HepG2 (cell line): ENCODE measurements around the gene ST6GALNAC3. TPM values are rescaled to one million over a fixed set of nuclear protein-coding genes. Genes with fewer than 3 reads are reported as not detected.

Source experiments
- ATAC-seq: fragments of 200-7000 bp; cut with Tn5 transposase; 3 replicates; pipeline ENCODE4 v1.9.1; 2020; ENCODE audit warnings: mild to moderate bottlenecking, moderate library complexity
- BruUV-seq: library from RNA; stranded (reverse); fragments of 400-500 nt; replicated peaks from 2 replicates; lab custom pipeline; 2021; lab: Mats Ljungman, UMichigan
- CTCF ChIA-PET: fragments of 300-600 bp; formaldehyde crosslinking; extraction: SDS; loops from one replicate; lab custom pipeline; 2021; ENCODE audit warnings: low total read pairs, inconsistent platforms, low intra/inter-chr PET ratio; lab: Yijun Ruan, JAX
- POLR2A ChIA-PET: fragments of 350-600 bp; sonication (Branson Sonifier 250); formaldehyde crosslinking; loops from one replicate; lab custom pipeline; 2020; ENCODE audit warnings: antibody characterized with exemption, inconsistent platforms; lab: Yijun Ruan, JAX
- DNase-seq: peaks from one replicate; pipeline ENCODE4 v3.0.0-alpha.2; 2015; ENCODE audit warnings: low spot score
- FAIRE-seq: peaks from 3 replicates; lab custom pipeline; 2011; peaks lifted over from hg19 to GRCh38; lab: Jason Lieb, UNC
- H2AFZ ChIP-seq: one replicate; pipeline ENCODE4 v1.6.1; 2011; ENCODE audit warnings: low read length, inconsistent platforms
- H3K27ac ChIP-seq: fragments of 300-600 bp; 3 replicates; pipeline ENCODE4 v1.8.0; 2011; ENCODE audit warnings: mixed run types, mild to moderate bottlenecking, mixed read lengths, low read length, inconsistent platforms; ENCODE audit not compliant: insufficient read depth; ENCODE audit errors: extremely low read length
- H3K27me3 ChIP-seq, 2 experiments: fragments of 200-600 bp in 1 of 2; 2 replicates in 1 of 2; 3 replicates in 1 of 2; pipeline versions ENCODE4 v1.6.0 to v1.8.0; 2011; ENCODE audit warnings: low read length in 2 of 2, mild to moderate bottlenecking in 2 of 2, moderate library complexity in 2 of 2, inconsistent platforms in 1 of 2; ENCODE audit not compliant: insufficient read depth in 2 of 2, control insufficient read depth in 1 of 2
- H3K36me3 ChIP-seq, 2 experiments: fragments of 200-600 bp in 1 of 2; replicated peaks in 1 of 2; 2 replicates in 1 of 2; 3 replicates in 1 of 2; pipeline versions ENCODE4 v1.5.1 to v1.8.0; 2011; ENCODE audit warnings: low read length in 2 of 2, inconsistent platforms in 1 of 2; ENCODE audit not compliant: insufficient read depth in 2 of 2, control insufficient read depth in 1 of 2
- H3K4me1 ChIP-seq: 2 replicates; pipeline ENCODE4 v1.5.1; 2012; ENCODE audit warnings: low read length, inconsistent platforms; ENCODE audit not compliant: insufficient read depth
- H3K4me2 ChIP-seq: 2 replicates; pipeline ENCODE4 v1.6.0; 2011; ENCODE audit warnings: low read depth, low read length, inconsistent platforms
- H3K4me3 ChIP-seq, 3 experiments: fragments of 200-600 bp in 1 of 3; sonication (generic), shearing (Covaris generic) in 1 of 3; replicated peaks in 1 of 3; 2 replicates each; pipeline ENCODE4 v1.5.1; 2011 to 2016; ENCODE audit warnings: low read length in 3 of 3, inconsistent platforms in 2 of 3, low read depth in 2 of 3, mild to moderate bottlenecking in 2 of 3, control low read depth in 1 of 3, mixed read lengths in 1 of 3; ENCODE audit not compliant: insufficient read depth in 1 of 3
- H3K79me2 ChIP-seq: one replicate; pipeline ENCODE4 v1.6.1; 2011; ENCODE audit warnings: low read length, inconsistent platforms; ENCODE audit not compliant: insufficient read depth
- H3K9ac ChIP-seq: 2 replicates; pipeline ENCODE4 v1.6.0; 2011; ENCODE audit warnings: mild to moderate bottlenecking, low read depth, low read length, inconsistent platforms; ENCODE audit not compliant: insufficient read depth
- H3K9me3 ChIP-seq: 2 replicates; pipeline ENCODE4 v1.5.1; 2012; ENCODE audit warnings: mild to moderate bottlenecking, low read length
- H4K20me1 ChIP-seq: 2 replicates; pipeline ENCODE4 v1.6.0; 2011; ENCODE audit warnings: inconsistent platforms, mild to moderate bottlenecking, low read length, moderate library complexity; ENCODE audit not compliant: insufficient read depth
- FOXA3 ChIP-seq: IDR thresholded peaks from 2 replicates; pipeline ENCODE4 v1.6.1; 2016; ENCODE audit warnings: missing genetic modification reagents, missing compliant biosample characterization
- HNRNPUL1 ChIP-seq: fragments of 200-400 bp; formaldehyde crosslinking; IDR thresholded peaks from 2 replicates; pipeline ENCODE4 v1.6.1; 2017; ENCODE audit warnings: low read depth, mild to moderate bottlenecking, low read length, moderate library complexity
- HOXA9 ChIP-seq: sonication (generic); formaldehyde crosslinking; IDR thresholded peaks from 2 replicates; pipeline ENCODE4 v1.8.1; 2022; ENCODE audit warnings: missing genetic modification reagents, mild to moderate bottlenecking, moderate library complexity, borderline replicate concordance
- ISL2 ChIP-seq: sonication (generic); formaldehyde crosslinking; IDR thresholded peaks from 2 replicates; pipeline ENCODE4 v1.5.0; 2020; ENCODE audit warnings: missing genetic modification reagents
- MEIS2 ChIP-seq: sonication (generic); formaldehyde crosslinking; IDR thresholded peaks from 2 replicates; pipeline ENCODE4 v1.9.0; 2021; ENCODE audit warnings: mild to moderate bottlenecking, missing genetic modification reagents
- POLR2AphosphoS2 ChIP-seq: IDR thresholded peaks from 2 replicates; pipeline ENCODE4 v1.6.1; 2011; ENCODE audit warnings: low read depth, low read length, improper control_type of control experiment
- RELA ChIP-seq: sonication (generic); formaldehyde crosslinking; IDR thresholded peaks from 2 replicates; pipeline ENCODE4 v1.4.0; 2020; ENCODE audit warnings: missing genetic modification reagents
- STAT6 ChIP-seq: sonication (generic); formaldehyde crosslinking; IDR thresholded peaks from 2 replicates; pipeline ENCODE4 v1.4.0; 2020; ENCODE audit warnings: missing genetic modification reagents, mild to moderate bottlenecking, borderline replicate concordance
- ZMYM2 ChIP-seq: sonication (generic); formaldehyde crosslinking; IDR thresholded peaks from 2 replicates; pipeline ENCODE4 v1.8.0; 2022; ENCODE audit warnings: mild to moderate bottlenecking, missing genetic modification reagents
- ZNF768 ChIP-seq: sonication (generic); formaldehyde crosslinking; IDR thresholded peaks from 2 replicates; pipeline ENCODE4 v1.4.0; 2020; ENCODE audit warnings: missing genetic modification reagents
- WGBS: methylation state at CpG from one replicate; pipeline ENCODE4 v1.1.6; 2017; ENCODE audit warnings: low lambda C conversion rate; 5-methylcytosine and 5-hydroxymethylcytosine counted together
- in situ Hi-C: cut with HindIII; loops from 2 replicates; pipeline ENCODE4 v1.10.0; 2017; ENCODE audit warnings: low pct_unique_long_range_greater_than_20kb; ENCODE audit not compliant: extremely low pct_ligation_motif_present
- intact Hi-C: fragments of 100-400 bp; cut with micrococcal nuclease; formaldehyde crosslinking; loops from one replicate; pipeline ENCODE4 v1.10.0; 2022; ENCODE audit not compliant: unreplicated experiment
- polyA plus RNA-seq, 8 experiments: library from polyadenylated mRNA; depleted of rRNA in 3 of 8; stranded (reverse) in 7 of 8; unstranded in 1 of 8; fragments of >200 nt; fragmentation: Illumina TruSeq in 4 of 8; extraction: Trizol in 4 of 8; gene quantifications; 2 replicates each; pipeline versions ENCODE4 v1.2.1 to v1.2.3, GENCODE V29; 2011 to 2016; ENCODE audit warnings: low read depth in 4 of 8, missing spikeins in 1 of 8, mixed read lengths in 1 of 8; ENCODE audit not compliant: insufficient read depth in 1 of 8
- total RNA-seq, 5 experiments: library from RNA; depleted of rRNA; stranded (reverse); fragments of >200 nt; fragmentation: Illumina TruSeq; extraction: Trizol; gene quantifications; 2 replicates each; pipeline ENCODE4 v1.2.3, GENCODE V29; 2016; ENCODE audit warnings: low read depth in 1 of 5

ST6GALNAC3 gene
- total and polyA plus RNA-seq, 2 of the 13 experiments (the other 11 are each of a cell fraction or from before 2014, with no cell fraction given), result not detected

GRCh38 chr1:76232666-76233065 lies 158.1 kb downstream of the ST6GALNAC3 start:
- FAIRE-seq (no peak), ATAC-seq (no peak)
- H3K27me3 ChIP-seq, result no peaks in the 10 kb centered on the region; a peak in 1 of 5 replicates
- H3K4me3 ChIP-seq, result no peak overlapping the region
- 5% methylated on average over 4 of the region's 4 CpGs for WGBS
- POLR2A ChIA-PET, result no interaction called here
- H4K20me1 ChIP-seq, result no peaks in the 10 kb centered on the region
- H3K9me3 ChIP-seq, result no peaks in the 10 kb centered on the region
- H3K9ac ChIP-seq, result no peak overlapping the region
- H3K4me1 ChIP-seq, result no peaks in the 10 kb centered on the region
- H2AFZ ChIP-seq, result no peak overlapping the region
- in situ Hi-C loops (no loop called here), intact Hi-C loops (no loop called here)
- H3K27ac ChIP-seq, result no peak overlapping the region
- H3K4me2 ChIP-seq, result no peak overlapping the region
- BruUV-seq, result no TSS peak
- no peaks in the 10 kb centered on the region for H3K79me2 ChIP-seq
- H3K36me3 ChIP-seq, result no peaks in the 10 kb centered on the region
- TF ChIP-seq MEIS2, result no peak
- TF ChIP-seq, all 625 proteins: peak for 0
- CTCF ChIA-PET, result no interaction called here
- DNase-seq, result no peak

GRCh38 chr1:76234061-76234460 lies 159.5 kb downstream of the ST6GALNAC3 start:
- no peak overlapping the region for H3K4me3 ChIP-seq
- no peaks in the 10 kb centered on the region for H3K79me2 ChIP-seq
- H4K20me1 ChIP-seq, result no peaks in the 10 kb centered on the region
- no peaks in the 10 kb centered on the region for H3K36me3 ChIP-seq
- no peak overlapping the region for H3K4me2 ChIP-seq
- no peak for ATAC-seq
- H3K27ac ChIP-seq, result no peak overlapping the region
- intact Hi-C loops (no loop called here), in situ Hi-C loops (no loop called here)
- ChIA-PET CTCF (no interaction called here), POLR2A (no interaction called here)
- no peaks in the 10 kb centered on the region for H3K9me3 ChIP-seq
- no peak for FAIRE-seq
- no peak overlapping the region for H3K9ac ChIP-seq
- 48% methylated on average over 2 of the region's 2 CpGs for WGBS
- no peaks in the 10 kb centered on the region; a peak in 1 of 5 replicates for H3K27me3 ChIP-seq
- no TSS peak for BruUV-seq
- no peak overlapping the region for H2AFZ ChIP-seq
- DNase-seq, result no peak
- no peaks in the 10 kb centered on the region for H3K4me1 ChIP-seq
- TF ChIP-seq POLR2AphosphoS2, result no peak
- no peak for TF ChIP-seq ISL2 (CRISPR knock-in tag)
- TF ChIP-seq ZNF768 (CRISPR knock-in tag), result no peak
- no peak for TF ChIP-seq RELA (CRISPR knock-in tag)
- no peak for TF ChIP-seq STAT6 (CRISPR knock-in tag)
- no peak for TF ChIP-seq HOXA9 (CRISPR knock-in tag)
- TF ChIP-seq HNRNPUL1, result no peak
- no peak for TF ChIP-seq FOXA3
- TF ChIP-seq ZMYM2 (CRISPR knock-in tag), result no peak
